ENCODE results near the gene CHI3L2. TPM values are rescaled to one million over a fixed set of nuclear protein-coding genes. Genes with fewer than 3 reads are reported as not detected.

Gene CHI3L2
- total RNA-seq, 4 donors from 2014 or later = 0.42 to 13.1 (median 4.7) TPM; not detected in 1

DNA sequence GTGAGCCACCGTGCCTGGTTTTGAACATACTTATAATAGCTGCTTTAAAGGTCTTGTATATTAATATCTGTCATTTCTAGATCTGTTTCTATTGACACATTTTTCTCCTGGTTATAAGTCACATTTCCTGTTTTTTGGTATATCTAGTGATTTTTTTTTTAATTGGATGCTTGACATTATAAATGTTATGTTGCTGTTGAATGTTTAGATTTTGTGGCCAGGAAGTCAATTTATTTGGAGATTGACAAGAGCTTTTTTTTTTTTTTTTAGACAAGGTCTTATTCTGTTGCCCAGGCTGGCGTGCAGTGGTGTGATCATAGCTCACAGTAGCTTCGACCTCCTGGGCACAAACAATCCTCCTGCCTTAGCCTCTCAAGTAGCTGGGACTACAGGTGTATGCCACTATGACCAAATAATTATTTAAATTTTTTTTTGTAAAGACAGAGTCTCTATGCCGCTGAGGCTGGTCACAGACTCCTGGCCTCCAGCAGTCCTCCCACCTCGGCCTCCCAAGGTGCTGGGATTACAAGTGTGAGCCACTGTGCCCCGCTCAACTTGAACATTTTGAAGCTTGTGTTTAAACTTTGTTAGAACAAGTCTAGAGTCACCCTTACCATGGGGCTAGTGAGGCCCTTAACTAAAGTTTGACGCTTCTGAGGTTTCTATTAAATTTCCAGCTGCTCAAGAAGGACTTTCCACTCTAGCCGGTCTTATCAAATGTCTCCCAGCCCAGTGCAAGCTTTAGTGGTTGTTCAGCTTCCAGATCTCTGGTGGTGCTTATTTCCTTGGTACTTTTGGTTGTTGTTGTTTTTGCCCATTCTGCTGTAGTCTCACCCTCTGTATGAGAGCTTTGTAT lies 8.6 kb upstream of the CHI3L2 start:
- ATAC-seq = no peak
- Histone ChIP-seq H3K36me3 (no peaks in the 10 kb centered on the region), H3K27me3 (peaks cover 4% of the 10 kb centered on the region), H3K4me3 (no peak overlapping the region), H3K4me1 (peaks cover 0 to 11% (median 0%) of the 10 kb centered on the region in 3 donors), H3K9me3 (no peaks in the 10 kb centered on the region), H3K27ac (no peak overlapping the region)
- TF ChIP-seq EP300 (IDR thresholded peaks at IDR 0.05) (no peak), POLR2AphosphoS5 (IDR thresholded peaks at IDR 0.05) (no peak), POLR2A (IDR thresholded peaks at IDR 0.05) (no peak)
- TF ChIP-seq, protein P1, sequence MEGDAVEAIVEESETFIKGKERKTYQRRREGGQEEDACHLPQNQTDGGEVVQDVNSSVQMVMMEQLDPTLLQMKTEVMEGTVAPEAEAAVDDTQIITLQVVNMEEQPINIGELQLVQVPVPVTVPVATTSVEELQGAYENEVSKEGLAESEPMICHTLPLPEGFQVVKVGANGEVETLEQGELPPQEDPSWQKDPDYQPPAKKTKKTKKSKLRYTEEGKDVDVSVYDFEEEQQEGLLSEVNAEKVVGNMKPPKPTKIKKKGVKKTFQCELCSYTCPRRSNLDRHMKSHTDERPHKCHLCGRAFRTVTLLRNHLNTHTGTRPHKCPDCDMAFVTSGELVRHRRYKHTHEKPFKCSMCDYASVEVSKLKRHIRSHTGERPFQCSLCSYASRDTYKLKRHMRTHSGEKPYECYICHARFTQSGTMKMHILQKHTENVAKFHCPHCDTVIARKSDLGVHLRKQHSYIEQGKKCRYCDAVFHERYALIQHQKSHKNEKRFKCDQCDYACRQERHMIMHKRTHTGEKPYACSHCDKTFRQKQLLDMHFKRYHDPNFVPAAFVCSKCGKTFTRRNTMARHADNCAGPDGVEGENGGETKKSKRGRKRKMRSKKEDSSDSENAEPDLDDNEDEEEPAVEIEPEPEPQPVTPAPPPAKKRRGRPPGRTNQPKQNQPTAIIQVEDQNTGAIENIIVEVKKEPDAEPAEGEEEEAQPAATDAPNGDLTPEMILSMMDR (IDR thresholded peaks at IDR 0.05) = no peak
- WGBS, 2 donors (ENCODE audit: low coverage in 1 of 2) = 87 to 100% methylated on average over 5 to 7 of the region's 8 CpGs

DNA sequence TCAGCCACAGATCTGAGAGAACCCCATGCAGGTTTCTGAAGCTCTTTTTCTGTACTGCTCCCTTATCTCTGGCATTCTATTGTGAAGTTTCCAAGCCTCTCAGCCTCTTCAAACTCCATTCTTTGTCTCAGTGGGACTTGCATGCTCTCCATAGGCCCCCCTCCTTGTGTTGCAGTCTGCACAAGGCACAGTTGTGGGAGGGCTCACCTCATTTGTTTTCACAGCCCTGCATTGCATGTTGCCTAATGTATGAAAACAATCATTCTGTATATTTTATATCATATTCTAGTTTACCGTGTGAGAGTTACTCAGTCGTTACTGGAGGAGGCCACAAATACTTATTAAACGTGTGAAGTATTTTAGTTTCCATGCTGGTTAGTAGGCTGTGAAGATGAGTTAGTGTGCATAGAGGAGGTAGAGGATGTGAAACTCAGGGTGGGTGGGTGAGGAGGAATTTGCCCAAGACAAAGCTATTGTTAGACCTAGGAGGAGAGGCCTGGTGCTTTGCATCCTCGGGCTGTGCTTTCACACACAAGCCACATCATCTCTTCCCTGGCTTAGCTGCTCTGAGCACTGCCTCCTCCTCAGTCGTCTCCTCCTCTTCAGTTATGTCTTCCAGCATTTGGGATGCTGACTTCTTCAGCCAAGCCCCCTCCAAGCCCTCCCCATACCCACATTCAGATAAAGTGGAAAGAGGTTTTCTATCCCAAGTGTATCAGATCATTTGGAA lies 7.8 kb upstream of the CHI3L2 start:
- TF ChIP-seq, protein P1 (IDR thresholded peaks at IDR 0.05) = no peak
- no peak for TF ChIP-seq POLR2AphosphoS5 (IDR thresholded peaks at IDR 0.05)
- TF ChIP-seq POLR2A (IDR thresholded peaks at IDR 0.05) = no peak
- TF ChIP-seq EP300 (IDR thresholded peaks at IDR 0.05) = no peak

DNA sequence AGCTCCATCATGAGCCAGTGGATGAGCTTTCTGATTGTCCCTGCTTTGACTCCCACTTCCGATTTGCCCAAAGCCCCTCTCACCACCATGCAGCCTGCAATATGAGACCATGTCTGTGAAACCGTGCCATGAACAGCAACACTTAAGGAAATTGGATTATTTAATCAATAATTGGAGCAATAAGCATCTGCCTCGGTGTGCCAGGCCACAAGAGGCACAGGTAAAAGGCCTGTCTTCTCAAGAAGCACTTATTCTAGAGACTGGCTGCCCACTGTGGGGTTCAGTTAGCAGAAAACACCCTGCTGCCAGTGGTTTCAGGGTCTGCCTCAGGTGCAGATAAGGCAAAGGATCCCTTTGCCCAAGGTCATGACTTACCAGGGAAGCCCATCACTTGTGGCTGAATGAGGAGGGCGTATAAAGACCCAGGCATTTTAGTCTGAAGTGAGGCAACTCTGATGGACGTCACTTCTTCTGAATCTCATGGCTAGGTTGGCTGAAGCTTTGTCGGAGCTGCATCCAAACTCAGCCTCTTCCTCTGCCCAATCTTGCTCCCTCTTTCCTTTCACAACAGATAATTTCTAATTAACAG lies 7.1 kb upstream of the CHI3L2 start:
- Histone ChIP-seq H3K4me3 (no peak overlapping the region), H3K27ac (no peak overlapping the region), H3K4me1 (peaks cover 0 to 11% (median 0%) of the 10 kb centered on the region in 3 donors), H3K9me3 (no peaks in the 10 kb centered on the region), H3K27me3 (no peaks in the 10 kb centered on the region), H3K36me3 (no peaks in the 10 kb centered on the region)
- 78% methylated on average over 4 of the region's 6 CpGs for WGBS, 2 donors (ENCODE audit: low coverage in 1 of 2)
- no peak for ATAC-seq
- TF ChIP-seq POLR2AphosphoS5 (IDR thresholded peaks at IDR 0.05) = no peak
- TF ChIP-seq EP300 (IDR thresholded peaks at IDR 0.05) = no peak
- no peak for TF ChIP-seq POLR2A (IDR thresholded peaks at IDR 0.05)
- TF ChIP-seq, protein P1 (IDR thresholded peaks at IDR 0.05) = no peak

More for the DNA sequence above, 7.8 kb upstream of the CHI3L2 start:
- H3K36me3 ChIP-seq = no peaks in the 10 kb centered on the region
- ATAC-seq = no peak
- H3K4me3 ChIP-seq = no peak overlapping the region
- WGBS, 2 donors (ENCODE audit: low coverage in 1 of 2) = 61 to 73% methylated on average over 4 to 5 of the region's 5 CpGs
- no peaks in the 10 kb centered on the region for H3K9me3 ChIP-seq
- peaks cover 0 to 11% (median 0%) of the 10 kb centered on the region in 3 donors for H3K4me1 ChIP-seq
- H3K27me3 ChIP-seq = no peaks in the 10 kb centered on the region
- H3K27ac ChIP-seq = no peak overlapping the region

DNA sequence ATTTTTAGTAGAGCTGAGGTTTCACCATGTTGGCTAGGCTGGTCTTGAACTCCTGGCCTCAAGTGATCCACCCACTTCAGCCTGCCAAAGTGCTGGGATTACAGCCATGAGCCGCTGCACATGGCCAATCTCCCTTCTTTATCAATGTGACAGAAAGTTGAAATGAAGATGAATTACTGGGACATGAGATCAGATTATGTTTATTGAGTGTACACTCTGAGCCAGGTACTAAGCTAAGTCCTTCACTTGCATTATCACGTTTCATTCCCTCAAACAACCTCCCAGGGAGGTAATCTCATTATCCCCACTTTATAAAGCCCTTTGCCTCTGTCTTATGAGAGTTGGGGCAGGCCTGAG lies 6.3 kb upstream of the CHI3L2 start:
- Histone ChIP-seq H3K27ac (no peak overlapping the region), H3K27me3 (no peaks in the 10 kb centered on the region), H3K4me3 (no peak overlapping the region), H3K4me1 (peaks cover 0 to 11% (median 0%) of the 10 kb centered on the region in 3 donors), H3K9me3 (no peaks in the 10 kb centered on the region), H3K36me3 (no peaks in the 10 kb centered on the region)
- 30 to 34% methylated on average over 1 to 2 of the region's 2 CpGs for WGBS, 2 donors (ENCODE audit: low coverage in 1 of 2)
- ATAC-seq = no peak
- TF ChIP-seq, protein P1 (IDR thresholded peaks at IDR 0.05) = no peak
- no peak for TF ChIP-seq POLR2AphosphoS5 (IDR thresholded peaks at IDR 0.05)
- no peak for TF ChIP-seq EP300 (IDR thresholded peaks at IDR 0.05)
- no peak for TF ChIP-seq POLR2A (IDR thresholded peaks at IDR 0.05)

Data from gastroesophageal sphincter (tissue), 4 donors.